ENCODE results near the gene IL34.

The IL34 gene

DNA sequence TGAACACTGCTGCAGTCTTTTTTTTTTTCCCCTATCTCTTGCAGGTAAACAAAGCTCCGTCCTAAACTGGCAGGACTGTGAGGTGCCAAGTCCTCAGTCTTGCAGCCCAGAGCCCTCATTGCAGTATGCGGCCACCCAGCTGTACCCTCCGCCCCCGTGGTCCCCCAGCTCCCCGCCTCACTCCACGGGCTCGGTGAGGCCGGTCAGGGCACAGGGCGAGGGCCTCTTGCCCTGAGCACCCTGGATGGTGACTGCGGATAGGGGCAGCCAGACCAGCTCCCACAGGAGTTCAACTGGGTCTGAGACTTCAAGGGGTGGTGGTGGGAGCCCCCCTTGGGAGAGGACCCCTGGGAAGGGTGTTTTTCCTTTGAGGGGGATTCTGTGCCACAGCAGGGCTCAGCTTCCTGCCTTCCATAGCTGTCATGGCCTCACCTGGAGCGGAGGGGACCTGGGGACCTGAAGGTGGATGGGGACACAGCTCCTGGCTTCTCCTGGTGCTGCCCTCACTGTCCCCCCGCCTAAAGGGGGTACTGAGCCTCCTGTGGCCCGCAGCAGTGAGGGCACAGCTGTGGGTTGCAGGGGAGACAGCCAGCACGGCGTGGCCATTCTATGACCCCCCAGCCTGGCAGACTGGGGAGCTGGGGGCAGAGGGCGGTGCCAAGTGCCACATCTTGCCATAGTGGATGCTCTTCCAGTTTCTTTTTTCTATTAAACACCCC, 13.8 kb downstream of the IL34 start:
- no peak for DNase-seq (ENCODE audit: low spot score)
- peaks cover 4% of the 10 kb centered on the region for H3K79me1 ChIP-seq (ENCODE audit: low read depth, low read length)
- no peak overlapping the region for H2BK5ac ChIP-seq (ENCODE audit: low read length)
- H3K36me3 ChIP-seq (replicated peaks in 1 of 2; ENCODE audit: control insufficient read depth in 2 of 2, insufficient read depth in 2 of 2, low read length in 2 of 2), result peaks cover 8 to 29% of the 10 kb centered on the region in 2 donors
- H3K14ac ChIP-seq (ENCODE audit: low read length), result no peak overlapping the region
- no peak overlapping the region for H2BK15ac ChIP-seq (ENCODE audit: low read length)
- H4K91ac ChIP-seq (ENCODE audit: low read depth, low read length, poor library complexity), result no peak overlapping the region
- H3K4me1 ChIP-seq (ENCODE audit: control insufficient read depth in 2 of 2, insufficient read depth in 1 of 2, low read depth in 1 of 2, low read length in 2 of 2), result no peaks in the 10 kb centered on the region
- no peak overlapping the region for H3K9ac ChIP-seq (ENCODE audit: low read depth, low read length, poor library complexity)
- no CpG with 5 or more reads among the region's 16 CpGs for WGBS, 2 donors (ENCODE audit: extremely low coverage in 2 of 2, insufficient read length in 2 of 2, insufficient replicate concordance in 1 of 2)
- H3K4me2 ChIP-seq (ENCODE audit: insufficient read depth, low read length, poor library complexity, severe bottlenecking), result no peak overlapping the region
- H3K27me3 ChIP-seq (ENCODE audit: control insufficient read depth in 3 of 3, insufficient read depth in 3 of 3, low read depth in 1 of 3, low read length in 3 of 3), result no peaks in the 10 kb centered on the region
- H3K4me3 ChIP-seq (ENCODE audit: low read length in 2 of 2), result no peak overlapping the region
- H3K18ac ChIP-seq (ENCODE audit: low read length), result no peak overlapping the region
- H3K23ac ChIP-seq (ENCODE audit: low read depth, low read length, poor library complexity), result peak overlapping the region; percentile 90
- no peak overlapping the region for H2AK5ac ChIP-seq (ENCODE audit: low read depth, low read length)
- no peak overlapping the region for H3K4ac ChIP-seq (ENCODE audit: low read length)
- no peak overlapping the region for H2BK12ac ChIP-seq (ENCODE audit: low read length)
- no peak overlapping the region for H2BK120ac ChIP-seq (ENCODE audit: low read depth, low read length)
- H3K27ac ChIP-seq (replicated peaks; ENCODE audit: low read length), result no peak overlapping the region
- H2AFZ ChIP-seq (ENCODE audit: low read length), result no peak overlapping the region
- no peak overlapping the region for H4K8ac ChIP-seq (ENCODE audit: low read depth, low read length)
- H3K9me3 ChIP-seq (replicated peaks in 1 of 2; ENCODE audit: control insufficient read depth in 2 of 2, insufficient read depth in 1 of 2, low read depth in 1 of 2, low read length in 2 of 2), result no peaks in the 10 kb centered on the region

DNA sequence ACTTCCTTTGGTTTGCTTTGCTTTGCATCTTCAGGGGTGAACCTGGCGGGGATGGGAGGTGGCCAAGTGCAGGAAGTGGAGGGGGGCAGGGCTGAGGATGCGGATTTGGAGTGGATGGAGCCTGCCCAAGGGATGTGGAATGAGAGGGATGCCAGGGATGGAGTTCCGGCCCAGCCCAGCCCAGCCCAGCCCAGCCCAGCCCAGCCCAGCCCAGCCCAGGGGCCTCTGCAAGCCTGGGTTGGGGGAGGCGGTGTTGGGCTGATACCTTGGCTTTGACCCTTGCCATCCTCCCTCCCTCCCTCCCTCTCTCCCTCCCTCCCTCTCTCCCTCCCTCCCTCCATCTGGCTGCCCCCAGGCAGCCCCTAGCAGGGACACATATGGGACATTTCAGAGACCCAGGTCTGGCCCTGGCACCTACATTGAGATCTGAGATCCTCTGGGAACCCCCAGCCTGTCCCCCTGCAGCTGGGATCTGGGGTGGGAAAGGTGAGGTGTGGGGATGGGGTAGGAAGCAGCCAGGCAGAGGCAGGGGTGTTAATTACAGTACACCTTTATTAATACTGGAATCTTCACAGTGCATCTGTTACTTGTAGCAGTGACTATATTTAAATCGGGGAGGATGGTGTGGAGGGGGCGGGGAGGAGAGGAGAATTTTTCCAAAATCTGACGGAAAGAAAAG, 14.5 kb downstream of the IL34 start:
- Histone ChIP-seq H3K4me1 (ENCODE audit: control insufficient read depth in 2 of 2, insufficient read depth in 1 of 2, low read depth in 1 of 2, low read length in 2 of 2) (no peaks in the 10 kb centered on the region), H2BK12ac (ENCODE audit: low read length) (no peak overlapping the region), H2BK120ac (ENCODE audit: low read depth, low read length) (no peak overlapping the region), H3K4ac (ENCODE audit: low read length) (no peak overlapping the region), H3K27ac (replicated peaks; ENCODE audit: low read length) (no peak overlapping the region), H2BK5ac (ENCODE audit: low read length) (no peak overlapping the region), H3K14ac (ENCODE audit: low read length) (no peak overlapping the region), H4K91ac (ENCODE audit: low read depth, low read length, poor library complexity) (no peak overlapping the region), H3K36me3 (replicated peaks in 1 of 2; ENCODE audit: control insufficient read depth in 2 of 2, insufficient read depth in 2 of 2, low read length in 2 of 2) (peaks cover 14 to 36% of the 10 kb centered on the region in 2 donors), H3K18ac (ENCODE audit: low read length) (no peak overlapping the region), H3K9ac (ENCODE audit: low read depth, low read length, poor library complexity) (no peak overlapping the region), H3K79me1 (ENCODE audit: low read depth, low read length) (peaks cover 7% of the 10 kb centered on the region), H2BK15ac (ENCODE audit: low read length) (no peak overlapping the region), H2AFZ (ENCODE audit: low read length) (no peak overlapping the region), H3K4me2 (ENCODE audit: insufficient read depth, low read length, poor library complexity, severe bottlenecking) (no peak overlapping the region), H3K27me3 (ENCODE audit: control insufficient read depth in 3 of 3, insufficient read depth in 3 of 3, low read depth in 1 of 3, low read length in 3 of 3) (no peaks in the 10 kb centered on the region), H3K23ac (ENCODE audit: low read depth, low read length, poor library complexity) (no peak overlapping the region), H4K8ac (ENCODE audit: low read depth, low read length) (no peak overlapping the region), H3K4me3 (ENCODE audit: low read length in 2 of 2) (no peak overlapping the region), H2AK5ac (ENCODE audit: low read depth, low read length) (no peak overlapping the region), H3K9me3 (replicated peaks in 1 of 2; ENCODE audit: control insufficient read depth in 2 of 2, insufficient read depth in 1 of 2, low read depth in 1 of 2, low read length in 2 of 2) (no peaks in the 10 kb centered on the region)
- WGBS, 2 donors (ENCODE audit: extremely low coverage in 2 of 2, insufficient read length in 2 of 2, insufficient replicate concordance in 1 of 2), result no CpG with 5 or more reads among the region's 7 CpGs
- DNase-seq (ENCODE audit: low spot score), result no peak

DNA sequence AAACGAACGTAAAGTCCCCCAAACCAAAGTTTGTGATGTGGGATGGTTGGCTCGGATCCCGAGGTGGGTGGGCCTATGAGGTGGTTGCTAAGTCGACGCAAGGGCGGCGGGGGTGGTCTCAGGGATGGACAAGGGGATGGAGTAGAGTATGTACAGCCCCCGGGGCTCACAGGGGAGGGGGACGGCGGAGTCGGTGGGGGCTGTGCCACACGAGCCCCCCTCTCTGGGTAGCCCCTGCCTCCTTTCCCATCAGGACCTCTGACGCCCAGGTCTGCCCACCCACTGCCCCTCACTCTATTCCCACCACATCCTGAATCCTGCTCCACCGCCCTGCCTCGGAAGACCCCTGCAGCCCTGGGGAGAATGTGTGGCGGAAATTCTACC, 15.2 kb downstream of the IL34 start:
- Histone ChIP-seq H3K27ac (replicated peaks; ENCODE audit: low read length) (no peak overlapping the region), H3K4me3 (ENCODE audit: low read length in 2 of 2) (no peak overlapping the region), H3K79me1 (ENCODE audit: low read depth, low read length) (peaks cover 7% of the 10 kb centered on the region), H3K4me2 (ENCODE audit: insufficient read depth, low read length, poor library complexity, severe bottlenecking) (no peak overlapping the region), H3K27me3 (ENCODE audit: control insufficient read depth in 3 of 3, insufficient read depth in 3 of 3, low read depth in 1 of 3, low read length in 3 of 3) (no peaks in the 10 kb centered on the region), H2BK12ac (ENCODE audit: low read length) (no peak overlapping the region), H3K36me3 (replicated peaks in 1 of 2; ENCODE audit: control insufficient read depth in 2 of 2, insufficient read depth in 2 of 2, low read length in 2 of 2) (peaks cover 20 to 44% of the 10 kb centered on the region in 2 donors), H2BK15ac (ENCODE audit: low read length) (no peak overlapping the region), H2BK5ac (ENCODE audit: low read length) (no peak overlapping the region), H3K14ac (ENCODE audit: low read length) (no peak overlapping the region), H3K9me3 (replicated peaks in 1 of 2; ENCODE audit: control insufficient read depth in 2 of 2, insufficient read depth in 1 of 2, low read depth in 1 of 2, low read length in 2 of 2) (no peaks in the 10 kb centered on the region), H3K9ac (ENCODE audit: low read depth, low read length, poor library complexity) (no peak overlapping the region), H3K4me1 (ENCODE audit: control insufficient read depth in 2 of 2, insufficient read depth in 1 of 2, low read depth in 1 of 2, low read length in 2 of 2) (no peaks in the 10 kb centered on the region), H4K8ac (ENCODE audit: low read depth, low read length) (no peak overlapping the region), H2BK120ac (ENCODE audit: low read depth, low read length) (no peak overlapping the region), H3K4ac (ENCODE audit: low read length) (no peak overlapping the region), H2AK5ac (ENCODE audit: low read depth, low read length) (no peak overlapping the region), H2AFZ (ENCODE audit: low read length) (no peak overlapping the region), H4K91ac (ENCODE audit: low read depth, low read length, poor library complexity) (no peak overlapping the region), H3K23ac (ENCODE audit: low read depth, low read length, poor library complexity) (no peak overlapping the region), H3K18ac (ENCODE audit: low read length) (no peak overlapping the region)
- WGBS, 2 donors (ENCODE audit: extremely low coverage in 2 of 2, insufficient read length in 2 of 2, insufficient replicate concordance in 1 of 2), result no CpG with 5 or more reads among the region's 17 CpGs
- no peak for DNase-seq (ENCODE audit: low spot score)

DNA sequence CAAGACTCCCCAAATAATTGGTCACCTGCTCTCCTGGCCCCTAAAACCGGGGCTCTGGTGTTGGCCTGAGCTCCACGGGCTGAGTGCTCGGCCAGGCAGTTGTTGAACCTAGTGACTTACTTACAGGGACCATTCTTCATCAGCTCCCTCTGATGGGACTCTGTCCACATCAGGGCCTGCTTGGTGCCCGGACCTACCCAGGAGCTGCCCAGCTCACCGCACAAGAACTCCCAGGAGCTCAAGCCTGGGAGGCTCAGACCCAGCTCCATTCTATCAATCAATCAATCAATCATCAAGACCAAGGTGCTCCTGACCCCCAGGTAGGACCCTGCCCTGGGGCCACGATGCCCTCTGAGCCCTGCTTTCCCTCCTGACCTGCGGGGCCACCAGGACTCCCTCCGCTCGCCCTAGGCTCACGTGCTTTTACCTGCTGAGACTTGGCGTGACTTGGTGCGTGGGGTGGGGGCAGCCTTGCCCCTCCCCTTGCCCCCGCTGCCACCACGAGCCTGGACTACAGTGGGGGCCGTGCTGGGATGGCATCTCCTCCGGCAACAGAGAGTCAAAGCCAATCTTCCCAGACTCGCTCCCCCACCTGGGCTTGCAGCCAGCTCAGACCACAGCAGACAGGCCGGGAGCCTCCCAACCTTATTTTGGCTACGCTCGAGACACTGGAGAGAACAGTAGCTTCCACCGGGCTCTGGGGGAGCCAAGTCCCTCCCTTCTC, 15.7 kb downstream of the IL34 start:
- no peak for DNase-seq (ENCODE audit: low spot score)
- Histone ChIP-seq H2AFZ (ENCODE audit: low read length) (no peak overlapping the region), H3K4me1 (ENCODE audit: control insufficient read depth in 2 of 2, insufficient read depth in 1 of 2, low read depth in 1 of 2, low read length in 2 of 2) (no peaks in the 10 kb centered on the region)

More for the DNA sequence above, 15.7 kb downstream of the IL34 start:
- H4K8ac ChIP-seq (ENCODE audit: low read depth, low read length), result peak overlapping the region; percentile 82
- H3K4me3 ChIP-seq (ENCODE audit: low read length in 2 of 2), result peak overlapping the region in 1 of 2 donors; percentile 14
- H3K27ac ChIP-seq (replicated peaks; ENCODE audit: low read length), result no peak overlapping the region
- peak overlapping the region; percentile 56 for H2AK5ac ChIP-seq (ENCODE audit: low read depth, low read length)
- H3K18ac ChIP-seq (ENCODE audit: low read length), result no peak overlapping the region
- no peak overlapping the region for H2BK120ac ChIP-seq (ENCODE audit: low read depth, low read length)
- no peak overlapping the region for H2BK5ac ChIP-seq (ENCODE audit: low read length)
- H3K36me3 ChIP-seq (replicated peaks in 1 of 2; ENCODE audit: control insufficient read depth in 2 of 2, insufficient read depth in 2 of 2, low read length in 2 of 2), result peaks cover 20 to 49% of the 10 kb centered on the region in 2 donors
- H3K23ac ChIP-seq (ENCODE audit: low read depth, low read length, poor library complexity), result peak overlapping the region; percentile 73
- H3K9ac ChIP-seq (ENCODE audit: low read depth, low read length, poor library complexity), result peak overlapping the region; percentile 4
- no peak overlapping the region for H4K91ac ChIP-seq (ENCODE audit: low read depth, low read length, poor library complexity)
- H3K4me2 ChIP-seq (ENCODE audit: insufficient read depth, low read length, poor library complexity, severe bottlenecking), result no peak overlapping the region
- WGBS, 2 donors (ENCODE audit: extremely low coverage in 2 of 2, insufficient read length in 2 of 2, insufficient replicate concordance in 1 of 2), result no CpG with 5 or more reads among the region's 21 CpGs
- H3K4ac ChIP-seq (ENCODE audit: low read length), result no peak overlapping the region
- peaks cover 0 to 4% of the 10 kb centered on the region in 2 donors for H3K9me3 ChIP-seq (replicated peaks in 1 of 2; ENCODE audit: control insufficient read depth in 2 of 2, insufficient read depth in 1 of 2, low read depth in 1 of 2, low read length in 2 of 2)
- no peak overlapping the region for H2BK15ac ChIP-seq (ENCODE audit: low read length)
- H3K14ac ChIP-seq (ENCODE audit: low read length), result no peak overlapping the region
- H2BK12ac ChIP-seq (ENCODE audit: low read length), result no peak overlapping the region
- H3K27me3 ChIP-seq (ENCODE audit: control insufficient read depth in 3 of 3, insufficient read depth in 3 of 3, low read depth in 1 of 3, low read length in 3 of 3), result no peaks in the 10 kb centered on the region
- peaks cover 7% of the 10 kb centered on the region for H3K79me1 ChIP-seq (ENCODE audit: low read depth, low read length)

Measured in neuronal stem cell (in vitro differentiated cells).